Mucosa of rectum (tissue), 2 donors: ENCODE data around the gene PRDX4.
"Not testable (repeated sequence)": the region's sequence is repeated elsewhere in the genome, so short reads cannot be mapped to it uniquely, and the experiment has no call there.

Experiments used
- H3K27ac ChIP-seq, 2 donors: one replicate each; pipeline ENCODE4 v1.7.0; 2013; ENCODE audit warnings: inconsistent platforms in 2 of 2, low read depth in 2 of 2, low read length in 2 of 2
- H3K27me3 ChIP-seq, 2 donors: one replicate each; pipeline ENCODE4 v1.7.0; 2013; ENCODE audit warnings: low read length in 2 of 2; ENCODE audit not compliant: control insufficient read depth in 2 of 2, insufficient read depth in 2 of 2
- H3K36me3 ChIP-seq, 2 donors: one replicate each; pipeline ENCODE4 v1.7.0; 2013; ENCODE audit warnings: low read length in 2 of 2; ENCODE audit not compliant: control insufficient read depth in 2 of 2, insufficient read depth in 2 of 2
- H3K4me1 ChIP-seq, 2 donors: one replicate each; pipeline ENCODE4 v1.7.0; 2013; ENCODE audit warnings: low read length in 2 of 2, mild to moderate bottlenecking in 1 of 2; ENCODE audit not compliant: control insufficient read depth in 2 of 2, insufficient read depth in 2 of 2
- H3K4me3 ChIP-seq, 2 donors: one replicate each; pipeline ENCODE4 v1.7.0; 2013; ENCODE audit warnings: low read length in 2 of 2
- H3K9ac ChIP-seq, 2 donors: one replicate each; pipeline ENCODE4 v1.7.0; 2013; ENCODE audit warnings: low read length in 2 of 2, low read depth in 1 of 2, mild to moderate bottlenecking in 1 of 2
- H3K9me3 ChIP-seq, 2 donors: one replicate each; pipeline ENCODE4 v1.7.0; 2013; ENCODE audit warnings: low read length in 2 of 2; ENCODE audit not compliant: control insufficient read depth in 2 of 2
- donor health status: healthy.
- donor health status: Normal muscosa, but diverticular disease.

The PRDX4 gene

GRCh38 chrX:23668335-23668734, 1.0 kb downstream of the PRDX4 start:
- H3K27ac ChIP-seq, result no peak overlapping the region
- H3K4me1 ChIP-seq, result peaks cover 0 to 7% of the 10 kb centered on the region in 2 donors
- H3K4me3 ChIP-seq, result peak overlapping the region; percentile 72 to 74
- H3K9ac ChIP-seq, result peak overlapping the region in 1 of 2 donors; percentile 74
- H3K36me3 ChIP-seq, result no peaks in the 10 kb centered on the region
- no peaks in the 10 kb centered on the region for H3K9me3 ChIP-seq
- no peaks in the 10 kb centered on the region for H3K27me3 ChIP-seq

GRCh38 chrX:23670528-23670927, 3.2 kb downstream of the PRDX4 start:
- Histone ChIP-seq H3K27me3 (no peaks in the 10 kb centered on the region), H3K9ac (no peak overlapping the region), H3K27ac (no peak overlapping the region), H3K4me1 (peaks cover 0 to 7% of the 10 kb centered on the region in 2 donors), H3K4me3 (no peak overlapping the region), H3K36me3 (no peaks in the 10 kb centered on the region), H3K9me3 (no peaks in the 10 kb centered on the region)

GRCh38 chrX:23673108-23673507, 5.8 kb downstream of the PRDX4 start:
- Histone ChIP-seq H3K9ac (no peak overlapping the region), H3K4me1 (no peaks in the 10 kb centered on the region), H3K36me3 (peaks cover 4% of the 10 kb centered on the region in 2 donors), H3K9me3 (no peaks in the 10 kb centered on the region), H3K27ac (no peak overlapping the region), H3K27me3 (no peaks in the 10 kb centered on the region), H3K4me3 (no peak overlapping the region)

GRCh38 chrX:23676486-23676885, 9.2 kb downstream of the PRDX4 start:
- not testable (repeated sequence) for H3K4me1 ChIP-seq, H3K9ac ChIP-seq, H3K4me3 ChIP-seq, H3K27me3 ChIP-seq, H3K9me3 ChIP-seq, H3K27ac ChIP-seq, H3K36me3 ChIP-seq

GRCh38 chrX:23692166-23692565, 24.9 kb downstream of the PRDX4 start:
- Histone ChIP-seq H3K27ac (no peak overlapping the region), H3K4me1 (no peaks in the 10 kb centered on the region), H3K27me3 (no peaks in the 10 kb centered on the region), H3K4me3 (no peak overlapping the region), H3K9ac (no peak overlapping the region), H3K36me3 (no peaks in the 10 kb centered on the region), H3K9me3 (no peaks in the 10 kb centered on the region)

- Histone ChIP-seq H3K36me3 (no peaks in the 10 kb centered on the region), H3K27ac (no peak overlapping the region), H3K9ac (no peak overlapping the region), H3K9me3 (no peaks in the 10 kb centered on the region), H3K4me1 (no peaks in the 10 kb centered on the region), H3K27me3 (no peaks in the 10 kb centered on the region), H3K4me3 (no peak overlapping the region)
These were observed 27.3 kb downstream of the PRDX4 start for GRCh38 chrX:23694606-23695005.

GRCh38 chrX:23699636-23700194, 32.4 kb downstream of the PRDX4 start:
- Histone ChIP-seq H3K4me3 (no peak overlapping the region), H3K27me3 (peaks cover 0 to 3% of the 10 kb centered on the region in 2 donors), H3K27ac (no peak overlapping the region), H3K36me3 (peaks cover 4 to 6% of the 10 kb centered on the region in 2 donors), H3K4me1 (no peaks in the 10 kb centered on the region), H3K9ac (no peak overlapping the region), H3K9me3 (no peaks in the 10 kb centered on the region)

- Histone ChIP-seq H3K27ac (no peak overlapping the region), H3K27me3 (peaks cover 0 to 3% of the 10 kb centered on the region in 2 donors), H3K4me3 (no peak overlapping the region), H3K9ac (no peak overlapping the region), H3K9me3 (no peaks in the 10 kb centered on the region), H3K36me3 (peaks cover 10 to 13% of the 10 kb centered on the region in 2 donors), H3K4me1 (no peaks in the 10 kb centered on the region)
These were observed 37.4 kb downstream of the PRDX4 start for GRCh38 chrX:23704673-23705206.

- Histone ChIP-seq H3K36me3 (peaks cover 10 to 13% of the 10 kb centered on the region in 2 donors), H3K9me3 (no peaks in the 10 kb centered on the region), H3K4me3 (no peak overlapping the region), H3K27me3 (peaks cover 0 to 3% of the 10 kb centered on the region in 2 donors), H3K27ac (no peak overlapping the region), H3K9ac (no peak overlapping the region), H3K4me1 (no peaks in the 10 kb centered on the region)
These were observed 37.9 kb downstream of the PRDX4 start for GRCh38 chrX:23705235-23705634.

- Histone ChIP-seq H3K27ac (no peak overlapping the region), H3K9me3 (no peaks in the 10 kb centered on the region), H3K4me3 (no peak overlapping the region), H3K4me1 (no peaks in the 10 kb centered on the region), H3K27me3 (no peaks in the 10 kb centered on the region), H3K36me3 (peaks cover 0 to 9% of the 10 kb centered on the region in 2 donors), H3K9ac (no peak overlapping the region)
These were observed 52.9 kb downstream of the PRDX4 start for GRCh38 chrX:23720117-23720677.
